RKO (cell line): ENCODE results near the gene SLC25A25.

Source experiments
- DNase-seq: peaks from one replicate; pipeline ENCODE4 v3.0.0-alpha.2; 2016; ENCODE audit warnings: low spot score

Gene SLC25A25

DNA sequence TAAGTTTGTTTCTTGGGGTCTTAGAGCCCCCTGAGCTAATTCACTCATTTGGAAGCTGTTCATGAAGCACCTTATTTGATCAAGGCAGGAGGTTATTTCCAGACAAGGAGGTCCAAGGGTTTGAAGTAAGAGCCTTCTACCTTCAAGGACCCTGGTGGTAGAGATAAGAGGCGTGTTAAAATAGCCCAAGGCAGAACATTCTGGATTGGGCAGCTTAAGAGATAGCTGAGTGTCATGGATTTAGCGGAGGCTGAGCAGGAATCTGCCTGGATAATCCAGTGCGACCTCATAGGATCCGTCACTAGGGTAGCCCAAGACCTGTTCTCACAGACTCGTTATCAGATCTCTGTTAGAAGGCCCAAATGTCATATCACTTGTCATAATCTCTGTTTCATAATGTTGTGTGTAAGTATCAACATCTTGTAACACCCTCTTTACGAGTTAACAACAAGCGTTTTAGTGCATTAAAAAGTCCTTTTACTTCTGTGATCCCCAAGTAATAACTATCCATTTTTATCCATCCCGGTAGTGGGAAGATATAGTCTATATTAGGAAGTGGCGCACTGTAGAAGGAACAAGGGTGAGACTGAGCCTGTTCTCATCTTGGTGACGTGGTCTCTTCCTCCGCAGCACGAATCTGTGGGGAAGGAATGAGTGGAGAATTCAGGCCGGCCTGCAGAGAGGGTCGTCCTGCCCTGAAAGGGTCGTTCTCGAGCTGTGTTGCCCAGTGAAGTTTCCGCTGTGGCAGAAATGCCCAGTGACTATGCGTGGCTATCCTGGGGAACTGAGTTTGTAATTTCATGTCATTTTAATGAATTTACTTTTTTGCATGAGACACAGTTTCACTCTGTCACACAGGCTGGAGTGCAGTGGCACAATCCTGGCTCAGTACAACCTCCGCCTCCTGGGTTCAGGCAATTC lies 28.8 kb downstream of the SLC25A25 start:
- DNase-seq: no peak

GRCh38 chr9:128097543-128098296 lies 29.7 kb downstream of the SLC25A25 start:
- no peak for DNase-seq

DNA sequence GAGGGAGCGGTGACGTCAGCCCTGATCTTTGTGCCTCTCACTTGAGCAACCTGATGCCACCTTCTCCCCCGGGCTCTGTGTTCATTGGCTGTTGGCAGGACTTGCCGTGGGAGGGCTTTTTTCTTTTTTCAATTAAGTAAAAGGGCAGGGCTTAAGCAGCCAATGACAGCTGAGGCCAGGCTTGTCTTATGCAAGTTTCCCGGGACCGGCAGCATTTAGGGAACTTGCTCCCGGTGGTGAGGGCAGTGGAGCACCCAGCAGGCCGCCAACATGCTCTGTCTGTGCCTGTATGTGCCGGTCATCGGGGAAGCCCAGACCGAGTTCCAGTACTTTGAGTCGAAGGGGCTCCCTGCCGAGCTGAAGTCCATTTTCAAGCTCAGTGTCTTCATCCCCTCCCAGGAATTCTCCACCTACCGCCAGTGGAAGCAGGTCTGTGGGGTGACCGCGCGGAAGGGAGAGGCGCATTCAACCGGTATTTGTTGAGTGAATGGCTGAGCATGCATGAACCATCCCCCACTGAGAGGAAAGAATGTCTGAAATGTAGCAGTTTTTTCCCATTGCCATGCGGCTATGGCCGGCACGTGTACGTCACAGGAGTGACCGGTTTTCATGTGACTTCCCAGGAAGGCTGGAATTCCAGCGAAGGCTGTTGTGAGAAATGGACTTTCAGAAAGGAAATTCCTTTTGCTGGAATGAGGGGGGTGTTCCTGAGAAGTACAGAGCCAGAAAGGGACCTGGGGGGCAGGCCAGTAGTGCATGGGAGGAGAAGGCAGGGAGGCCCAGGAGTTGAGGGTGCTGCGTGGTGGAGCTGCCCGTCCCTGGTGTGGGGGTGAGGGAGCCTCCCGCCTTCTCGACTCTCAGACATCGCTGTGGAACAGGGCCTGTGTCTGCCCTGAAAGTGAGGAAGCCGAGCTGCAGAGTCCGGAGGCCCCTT lies 30.5 kb downstream of the SLC25A25 start:
- peak; percentile 100 for DNase-seq

GRCh38 chr9:128099231-128099931 lies 31.3 kb downstream of the SLC25A25 start:
- peak; percentile 71 for DNase-seq

DNA sequence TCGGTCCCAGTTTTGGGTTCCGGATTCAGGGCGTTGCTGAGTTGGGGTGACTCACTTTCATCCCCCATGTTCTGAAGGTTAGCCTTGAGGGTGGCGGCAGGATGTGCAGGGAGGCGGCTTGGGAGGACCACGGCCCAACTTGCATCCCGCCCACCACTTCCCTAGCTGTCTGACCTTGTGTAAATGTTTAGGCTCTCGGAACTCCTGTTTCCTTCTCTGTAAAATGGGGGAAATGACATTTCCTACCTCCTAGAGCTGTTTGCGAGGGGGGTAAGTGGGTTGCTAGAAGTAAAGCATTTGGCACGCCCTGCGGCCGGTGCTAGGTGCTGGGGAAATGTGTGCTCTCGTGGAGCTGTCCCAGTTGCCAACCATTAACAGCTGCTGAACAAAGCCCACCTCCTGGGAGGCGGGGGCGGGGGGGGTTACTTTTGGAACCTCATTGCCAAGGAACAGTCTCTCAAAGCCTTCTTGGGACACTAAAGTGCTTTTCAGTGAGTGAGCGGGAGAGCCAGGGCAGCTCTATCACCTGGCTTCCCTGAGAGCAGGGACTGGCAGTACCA lies 32.0 kb downstream of the SLC25A25 start:
- DNase-seq: peak; percentile 59

- no peak for DNase-seq
These were observed 32.5 kb downstream of the SLC25A25 start for GRCh38 chr9:128100581-128100980.

- no peak for DNase-seq
These were observed 33.2 kb downstream of the SLC25A25 start for GRCh38 chr9:128101231-128101661.

GRCh38 chr9:128101690-128102089 lies 33.7 kb downstream of the SLC25A25 start:
- no peak for DNase-seq

DNA sequence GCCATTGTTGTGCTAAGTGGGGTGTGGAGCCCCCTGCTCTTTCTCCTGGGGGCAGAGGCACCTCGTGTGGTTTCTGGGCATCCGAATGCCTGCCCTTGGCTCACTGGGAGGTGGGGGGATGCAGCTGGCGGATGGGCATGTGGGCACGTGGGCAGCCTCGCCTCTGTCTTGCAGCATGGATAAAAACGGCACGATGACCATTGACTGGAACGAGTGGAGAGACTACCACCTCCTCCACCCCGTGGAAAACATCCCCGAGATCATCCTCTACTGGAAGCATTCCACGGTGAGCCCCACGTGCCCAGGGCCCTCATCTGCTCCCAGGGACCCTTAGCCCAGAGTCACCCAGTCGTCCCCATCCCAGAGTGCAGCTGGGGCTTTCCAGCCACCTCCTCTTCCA lies 34.2 kb downstream of the SLC25A25 start:
- DNase-seq: no peak

GRCh38 chr9:128102861-128103588 lies 35.0 kb downstream of the SLC25A25 start:
- DNase-seq: no peak

DNA sequence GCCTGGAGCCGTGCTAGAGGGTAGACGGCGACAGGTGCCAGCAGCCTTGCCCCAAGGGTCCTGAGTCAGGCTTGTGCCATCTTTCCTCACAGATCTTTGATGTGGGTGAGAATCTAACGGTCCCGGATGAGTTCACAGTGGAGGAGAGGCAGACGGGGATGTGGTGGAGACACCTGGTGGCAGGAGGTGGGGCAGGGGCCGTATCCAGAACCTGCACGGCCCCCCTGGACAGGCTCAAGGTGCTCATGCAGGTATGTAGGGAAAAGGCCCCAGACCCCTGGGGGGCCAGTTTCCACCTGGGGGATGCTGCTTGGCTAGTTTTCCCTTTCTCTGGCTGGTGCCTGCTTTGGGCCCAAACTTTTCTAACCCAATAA lies 35.5 kb downstream of the SLC25A25 start:
- no peak for DNase-seq

DNA sequence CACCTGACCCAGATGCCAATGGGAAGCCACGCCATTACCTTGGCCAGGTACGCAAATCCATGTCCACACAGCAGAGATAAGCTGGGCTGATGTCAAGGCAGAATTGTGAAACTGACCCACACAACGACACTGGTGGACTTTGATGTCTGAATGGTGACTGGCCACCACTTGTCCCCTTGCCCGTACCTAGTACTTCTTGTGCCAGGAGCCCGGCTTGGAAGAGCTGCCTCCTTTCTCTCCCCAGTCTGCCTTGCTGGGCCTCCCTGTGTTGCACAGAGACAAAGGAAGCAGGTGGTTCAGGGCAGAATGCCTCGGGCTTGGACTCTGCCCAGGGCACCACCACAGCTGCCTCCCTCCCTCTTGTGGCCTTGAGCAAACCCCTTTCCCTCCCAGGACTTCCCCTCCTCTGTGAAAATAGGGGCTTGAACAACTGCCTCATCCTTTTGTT lies 36.2 kb downstream of the SLC25A25 start:
- no peak for DNase-seq

GRCh38 chr9:128105538-128106175 lies 37.6 kb downstream of the SLC25A25 start:
- no peak for DNase-seq

- DNase-seq: no peak
These were observed 38.3 kb downstream of the SLC25A25 start for GRCh38 chr9:128106181-128106939.

DNA sequence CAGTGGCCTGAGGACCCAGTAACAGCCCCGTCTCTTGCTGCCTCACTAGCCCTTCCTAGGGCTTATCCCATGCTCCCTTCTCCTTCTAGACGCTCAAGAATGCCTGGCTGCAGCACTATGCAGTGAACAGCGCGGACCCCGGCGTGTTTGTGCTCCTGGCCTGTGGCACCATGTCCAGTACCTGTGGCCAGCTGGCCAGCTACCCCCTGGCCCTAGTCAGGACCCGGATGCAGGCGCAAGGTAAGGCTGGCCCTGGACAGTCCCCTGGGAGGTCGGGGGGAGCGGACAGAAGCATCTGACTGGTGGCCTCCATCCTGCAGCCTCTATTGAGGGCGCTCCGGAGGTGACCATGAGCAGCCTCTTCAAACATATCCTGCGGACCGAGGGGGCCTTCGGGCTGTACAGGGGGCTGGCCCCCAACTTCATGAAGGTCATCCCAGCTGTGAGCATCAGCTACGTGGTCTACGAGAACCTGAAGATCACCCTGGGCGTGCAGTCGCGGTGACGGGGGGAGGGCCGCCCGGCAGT lies 39.0 kb downstream of the SLC25A25 start:
- DNase-seq: no peak

DNA sequence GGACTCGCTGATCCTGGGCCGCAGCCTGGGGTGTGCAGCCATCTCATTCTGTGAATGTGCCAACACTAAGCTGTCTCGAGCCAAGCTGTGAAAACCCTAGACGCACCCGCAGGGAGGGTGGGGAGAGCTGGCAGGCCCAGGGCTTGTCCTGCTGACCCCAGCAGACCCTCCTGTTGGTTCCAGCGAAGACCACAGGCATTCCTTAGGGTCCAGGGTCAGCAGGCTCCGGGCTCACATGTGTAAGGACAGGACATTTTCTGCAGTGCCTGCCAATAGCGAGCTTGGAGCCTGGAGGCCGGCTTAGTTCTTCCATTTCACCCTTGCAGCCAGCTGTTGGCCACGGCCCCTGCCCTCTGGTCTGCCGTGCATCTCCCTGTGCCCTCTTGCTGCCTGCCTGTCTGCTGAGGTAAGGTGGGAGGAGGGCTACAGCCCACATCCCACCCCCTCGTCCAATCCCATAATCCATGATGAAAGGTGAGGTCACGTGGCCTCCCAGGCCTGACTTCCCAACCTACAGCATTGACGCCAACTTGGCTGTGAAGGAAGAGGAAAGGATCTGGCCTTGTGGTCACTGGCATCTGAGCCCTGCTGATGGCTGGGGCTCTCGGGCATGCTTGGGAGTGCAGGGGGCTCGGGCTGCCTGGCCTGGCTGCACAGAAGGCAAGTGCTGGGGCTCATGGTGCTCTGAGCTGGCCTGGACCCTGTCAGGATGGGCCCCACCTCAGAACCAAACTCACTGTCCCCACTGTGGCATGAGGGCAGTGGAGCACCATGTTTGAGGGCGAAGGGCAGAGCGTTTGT lies 39.6 kb downstream of the SLC25A25 start:
- DNase-seq: no peak

- no peak for DNase-seq
These were observed 40.4 kb downstream of the SLC25A25 start for GRCh38 chr9:128108269-128109049.
